Endothelial cell of umbilical vein (primary cell): ENCODE measurements around the gene RCOR2. TPM values are rescaled to one million over a fixed set of nuclear protein-coding genes. Genes with fewer than 3 reads are reported as not detected.

Source experiments
- BruUV-seq: library from RNA; stranded (reverse); fragments of 400-500 nt; replicated peaks from 2 replicates; lab custom pipeline; 2021; lab: Mats Ljungman, UMichigan
- CTCF ChIA-PET: fragments of 300-600, 350-600 bp; sonication (Branson Sonifier 250); formaldehyde crosslinking; loops from one replicate; lab custom pipeline; 2021; ENCODE audit warnings: antibody characterized with exemption, inconsistent platforms; lab: Charles Lee
- POLR2A ChIA-PET: fragments of 300-600, 350-600 bp; sonication (Branson Sonifier 250); formaldehyde crosslinking; loops from one replicate; lab custom pipeline; 2021; ENCODE audit warnings: antibody characterized with exemption, inconsistent platforms; lab: Charles Lee
- DNase-seq: peaks from one replicate; pipeline ENCODE4 v3.0.0-alpha.2; 2011; ENCODE audit warnings: low read depth, low spot score
- FAIRE-seq: peaks from 2 replicates; lab custom pipeline; 2011; peaks lifted over from hg19 to GRCh38; lab: Jason Lieb, UNC
- H2AFZ ChIP-seq: 2 replicates; pipeline ENCODE4 v1.6.0; 2012; ENCODE audit warnings: low read depth, low read length, control low read depth, inconsistent platforms
- H3K27ac ChIP-seq: 2 replicates; pipeline ENCODE4 v1.5.1; 2011; ENCODE audit warnings: low read depth, mild to moderate bottlenecking, control low read depth, low read length, moderate library complexity; ENCODE audit not compliant: insufficient read depth
- H3K27me3 ChIP-seq, 2 experiments: 2 replicates each; pipeline versions ENCODE4 v1.6.0 to v1.6.1; 2011; ENCODE audit warnings: low read length in 2 of 2, mixed read lengths in 1 of 2; ENCODE audit not compliant: control insufficient read depth in 2 of 2, insufficient read depth in 2 of 2
- H3K36me3 ChIP-seq, 2 experiments: 2 replicates in 1 of 2; 3 replicates in 1 of 2; pipeline ENCODE4 v1.5.1; 2011; ENCODE audit warnings: low read length in 2 of 2, mild to moderate bottlenecking in 1 of 2, moderate library complexity in 1 of 2; ENCODE audit not compliant: control insufficient read depth in 2 of 2, insufficient read depth in 2 of 2; ENCODE audit errors: extremely low read depth in 1 of 2
- H3K4me1 ChIP-seq: 3 replicates; pipeline ENCODE4 v1.5.1; 2011; ENCODE audit warnings: mild to moderate bottlenecking, low read length; ENCODE audit not compliant: control insufficient read depth, insufficient read depth; ENCODE audit errors: extremely low read depth
- H3K4me2 ChIP-seq: 2 replicates; pipeline ENCODE4 v1.6.1; 2011; ENCODE audit warnings: low read length, control low read depth, mixed read lengths; ENCODE audit not compliant: insufficient read depth
- H3K4me3 ChIP-seq, 3 experiments: fragments of 200-600 bp in 1 of 3; sonication (generic), shearing (Covaris generic) in 1 of 3; replicated peaks in 1 of 3; 2 replicates each; pipeline ENCODE4 v1.5.1; 2011 to 2016; ENCODE audit warnings: control low read depth in 3 of 3, low read length in 3 of 3, mild to moderate bottlenecking in 2 of 3, inconsistent platforms in 1 of 3, low read depth in 1 of 3, moderate library complexity in 1 of 3; ENCODE audit not compliant: insufficient read depth in 1 of 3
- H3K79me2 ChIP-seq: 2 replicates; pipeline ENCODE4 v1.6.0; 2012; ENCODE audit warnings: low read length, inconsistent platforms; ENCODE audit not compliant: control insufficient read depth, insufficient read depth
- H3K9ac ChIP-seq: replicated peaks from 2 replicates; pipeline ENCODE3; 2011; ENCODE audit warnings: low read length, control low read depth; ENCODE audit not compliant: insufficient read depth; ENCODE audit errors: extremely low read depth
- H3K9me1 ChIP-seq: replicated peaks from 3 replicates; pipeline ENCODE4 v1.6.0; 2011; ENCODE audit warnings: mild to moderate bottlenecking, low read length; ENCODE audit not compliant: control insufficient read depth, insufficient read depth; ENCODE audit errors: extremely low read depth
- H3K9me3 ChIP-seq: replicated peaks from 2 replicates; pipeline ENCODE4 v1.5.1; 2012; ENCODE audit warnings: low read length, inconsistent platforms; ENCODE audit not compliant: control insufficient read depth, insufficient read depth
- H4K20me1 ChIP-seq: replicated peaks from 2 replicates; pipeline ENCODE3; 2011; ENCODE audit warnings: mild to moderate bottlenecking, low read length; ENCODE audit not compliant: control insufficient read depth, insufficient read depth; ENCODE audit errors: extremely low read depth
- EZH2 ChIP-seq: IDR thresholded peaks from 2 replicates; pipeline ENCODE4 v1.6.1; 2012; ENCODE audit warnings: borderline replicate concordance, low read depth, mild to moderate bottlenecking, moderate library complexity, low read length, inconsistent platforms; ENCODE audit not compliant: severe bottlenecking
- FOS ChIP-seq: IDR thresholded peaks from 2 replicates; pipeline ENCODE4 v1.6.1; 2011; ENCODE audit warnings: mild to moderate bottlenecking, low read length, moderate library complexity, borderline replicate concordance; ENCODE audit not compliant: insufficient read depth
- GATA2 ChIP-seq: IDR thresholded peaks from 2 replicates; pipeline ENCODE4 v1.7.0; 2011; ENCODE audit warnings: low read depth, mild to moderate bottlenecking, moderate library complexity, mixed read lengths, low read length; ENCODE audit not compliant: insufficient read length, insufficient read depth
- JUN ChIP-seq: IDR thresholded peaks from 2 replicates; pipeline ENCODE4 v1.6.1; 2011; ENCODE audit warnings: borderline replicate concordance, low read depth; ENCODE audit not compliant: insufficient read length, insufficient read depth
- MYC ChIP-seq: IDR thresholded peaks from one replicate; pipeline ENCODE4 v1.6.1; 2011; ENCODE audit warnings: mild to moderate bottlenecking, low read depth, low read length
- POLR2A ChIP-seq: IDR thresholded peaks from 2 replicates; pipeline ENCODE4 v1.6.1; 2012; ENCODE audit warnings: low read depth, mild to moderate bottlenecking, control low read depth, low read length
- POLR2AphosphoS5 ChIP-seq: IDR thresholded peaks from 2 replicates; pipeline ENCODE4 v1.6.1; 2012; ENCODE audit warnings: low read depth, mild to moderate bottlenecking, control low read depth, low read length, moderate library complexity; ENCODE audit not compliant: insufficient read depth
- dilution Hi-C: fragments of 300-500 bp; cut with MboI; formaldehyde crosslinking; loops from one replicate; pipeline ENCODE4 v1.15.0; 2019; ENCODE audit warnings: low sequenced_read_pairs; ENCODE audit not compliant: extremely low pct_ligation_motif_present
- intact Hi-C: fragments of 100-400 bp; cut with micrococcal nuclease; formaldehyde crosslinking; loops from one replicate; pipeline ENCODE4 v1.10.0; 2022
- polyA plus RNA-seq, 4 experiments: library from polyadenylated mRNA; depleted of rRNA in 3 of 4; stranded (reverse) in 3 of 4; unstranded in 1 of 4; fragments of >200 nt; gene quantifications; 2 replicates each; pipeline versions ENCODE4 v1.2.1 to v1.2.3, GENCODE V29; 2011 to 2012; ENCODE audit warnings: missing spikeins in 1 of 4
- total RNA-seq: library from RNA; stranded (reverse); gene quantifications from 2 replicates; pipeline ENCODE4 v1.2.3, GENCODE V29; 2021
- TF ChIP-seq, protein P1 (sequence below): IDR thresholded peaks from 2 replicates; pipeline ENCODE4 v1.6.1; 2011; ENCODE audit not compliant: insufficient read depth, insufficient read length
- TF ChIP-seq, protein P2 (sequence below), 2 donors: IDR thresholded peaks; 1 replicate in 1 of 2; 2 replicates in 1 of 2; pipeline ENCODE4 v1.5.1; 2011; ENCODE audit warnings: low read length in 2 of 2, mild to moderate bottlenecking in 2 of 2, moderate library complexity in 2 of 2, control low read depth in 1 of 2, inconsistent platforms in 1 of 2, low read depth in 1 of 2; ENCODE audit not compliant: insufficient read depth in 1 of 2; ENCODE audit errors: extremely low read depth in 1 of 2

RCOR2 gene
- total and polyA plus RNA-seq, 2 donors (not counting 3 experiments of a cell fraction or from before 2014, with no cell fraction given): 0.13 to 0.63 TPM

DNA sequence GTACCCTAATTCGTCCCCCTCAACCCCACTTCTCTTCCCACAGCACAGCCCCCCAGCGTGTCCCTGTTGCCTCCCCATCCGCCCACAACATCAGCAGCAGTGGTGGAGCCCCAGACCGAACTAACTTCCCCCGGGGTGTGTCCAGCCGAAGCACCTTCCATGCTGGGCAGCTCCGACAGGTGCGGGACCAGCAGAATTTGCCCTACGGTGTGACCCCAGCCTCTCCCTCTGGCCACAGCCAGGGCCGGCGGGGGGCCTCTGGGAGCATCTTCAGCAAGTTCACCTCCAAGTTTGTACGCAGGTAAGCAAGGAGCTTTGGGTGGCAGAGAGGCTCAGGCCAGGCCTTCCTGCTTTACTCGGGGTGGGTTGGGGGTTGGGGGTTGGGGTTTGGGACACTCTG, 12.2 kb downstream of the RCOR2 start:
- Histone ChIP-seq H3K4me1 (no peaks in the 10 kb centered on the region), H3K27ac (no peak overlapping the region), H2AFZ (no peak overlapping the region), H4K20me1 (no peaks in the 10 kb centered on the region), H3K4me2 (no peak overlapping the region), H3K4me3 (no peak overlapping the region), H3K27me3 (no peaks in the 10 kb centered on the region), H3K9ac (no peak overlapping the region), H3K9me3 (no peaks in the 10 kb centered on the region), H3K9me1 (no peaks in the 10 kb centered on the region), H3K36me3 (peaks cover 8 to 65% of the 10 kb centered on the region in 2 experiments), H3K79me2 (no peaks in the 10 kb centered on the region)
- intact Hi-C loops (no loop called here), dilution Hi-C loops (no loop called here)
- DNase-seq (no peak), FAIRE-seq (no peak)
- ChIA-PET CTCF (no interaction called here), POLR2A (no interaction called here)
- no peak for TF ChIP-seq JUN
- TF ChIP-seq POLR2AphosphoS5: no peak
- no peak for TF ChIP-seq EZH2
- TF ChIP-seq POLR2A: no peak
- no peak for TF ChIP-seq GATA2
- TF ChIP-seq, protein P1, sequence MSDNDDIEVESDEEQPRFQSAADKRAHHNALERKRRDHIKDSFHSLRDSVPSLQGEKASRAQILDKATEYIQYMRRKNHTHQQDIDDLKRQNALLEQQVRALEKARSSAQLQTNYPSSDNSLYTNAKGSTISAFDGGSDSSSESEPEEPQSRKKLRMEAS: no peak
- TF ChIP-seq FOS: no peak
- TF ChIP-seq, protein P2, sequence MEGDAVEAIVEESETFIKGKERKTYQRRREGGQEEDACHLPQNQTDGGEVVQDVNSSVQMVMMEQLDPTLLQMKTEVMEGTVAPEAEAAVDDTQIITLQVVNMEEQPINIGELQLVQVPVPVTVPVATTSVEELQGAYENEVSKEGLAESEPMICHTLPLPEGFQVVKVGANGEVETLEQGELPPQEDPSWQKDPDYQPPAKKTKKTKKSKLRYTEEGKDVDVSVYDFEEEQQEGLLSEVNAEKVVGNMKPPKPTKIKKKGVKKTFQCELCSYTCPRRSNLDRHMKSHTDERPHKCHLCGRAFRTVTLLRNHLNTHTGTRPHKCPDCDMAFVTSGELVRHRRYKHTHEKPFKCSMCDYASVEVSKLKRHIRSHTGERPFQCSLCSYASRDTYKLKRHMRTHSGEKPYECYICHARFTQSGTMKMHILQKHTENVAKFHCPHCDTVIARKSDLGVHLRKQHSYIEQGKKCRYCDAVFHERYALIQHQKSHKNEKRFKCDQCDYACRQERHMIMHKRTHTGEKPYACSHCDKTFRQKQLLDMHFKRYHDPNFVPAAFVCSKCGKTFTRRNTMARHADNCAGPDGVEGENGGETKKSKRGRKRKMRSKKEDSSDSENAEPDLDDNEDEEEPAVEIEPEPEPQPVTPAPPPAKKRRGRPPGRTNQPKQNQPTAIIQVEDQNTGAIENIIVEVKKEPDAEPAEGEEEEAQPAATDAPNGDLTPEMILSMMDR (IDR thresholded peaks at IDR 0.05; ENCODE audit: extremely low read depth in 1 of 2, insufficient read depth in 1 of 2, low read depth in 1 of 2, low read length in 2 of 2): no peak
- no peak for TF ChIP-seq MYC
- no TSS peak for BruUV-seq
